Upper lobe of right lung (tissue), 1 donor: ENCODE results near the gene IL16. TPM values are rescaled to one million over a fixed set of nuclear protein-coding genes. Genes with fewer than 3 reads are reported as not detected.

Experiments
- ATAC-seq: fragments of 200-7000 bp; cut with Tn5 transposase; one replicate; pipeline ENCODE4 v1.9.1; 2020; ENCODE audit warnings: mild to moderate bottlenecking, moderate library complexity
- DNase-seq: peaks from one replicate; pipeline ENCODE4 v3.0.0-alpha.2; 2020
- H3K27ac ChIP-seq: fragments of 200-600 bp; one replicate; pipeline ENCODE4 v1.8.0; 2022
- H3K27me3 ChIP-seq: fragments of 200-600 bp; one replicate; pipeline ENCODE4 v1.8.0; 2022; ENCODE audit warnings: mild to moderate bottlenecking
- H3K36me3 ChIP-seq: fragments of 200-600 bp; one replicate; pipeline ENCODE4 v1.8.0; 2022
- H3K4me1 ChIP-seq: fragments of 200-600 bp; one replicate; pipeline ENCODE4 v1.8.0; 2022
- H3K4me3 ChIP-seq: fragments of 200-600 bp; one replicate; pipeline ENCODE4 v1.8.0; 2022; ENCODE audit warnings: mild to moderate bottlenecking
- H3K9me3 ChIP-seq: fragments of 200-600 bp; one replicate; pipeline ENCODE4 v1.8.0; 2022
- CTCF ChIP-seq: fragments of 200-600 bp; IDR thresholded peaks from one replicate; pipeline ENCODE4 v1.8.0; 2022; ENCODE audit warnings: antibody characterized with exemption
- intact Hi-C: fragments of 100-400 bp; cut with DNase I; formaldehyde crosslinking; loops from one replicate; pipeline ENCODE4 v1.11.0; 2022
- total RNA-seq: library from RNA; stranded (reverse); fragmentation: NEBNext Ultra II Directional; extraction: Animal tissue kit (Norgen Biotek cat#: 25700); gene quantifications from one replicate; pipeline ENCODE4 v1.2.1, GENCODE V29; 2021
- donor health status: DM: no; HTN: yes; CAD: no; lungs with severe emphysema.

IL16 gene
- total RNA-seq, 1 donor from 2014 or later: 39.3 TPM

- Histone ChIP-seq H3K9me3 (no peaks in the 10 kb centered on the region), H3K4me1 (no peaks in the 10 kb centered on the region), H3K4me3 (no peak overlapping the region), H3K27ac (no peak overlapping the region), H3K27me3 (no peaks in the 10 kb centered on the region), H3K36me3 (peaks cover 7% of the 10 kb centered on the region)
- DNase-seq (no peak), ATAC-seq (no peak)
- intact Hi-C loops: no loop called here
- TF ChIP-seq CTCF: no peak
Measured at GRCh38 chr15:81277851-81278250, 81.2 kb downstream of the IL16 start.

GRCh38 chr15:81278306-81279029, 81.8 kb downstream of the IL16 start:
- intact Hi-C loops: no loop called here
- ATAC-seq (no peak), DNase-seq (no peak)
- H3K4me1 ChIP-seq: no peaks in the 10 kb centered on the region
- no peak for TF ChIP-seq CTCF
- no peaks in the 10 kb centered on the region for H3K9me3 ChIP-seq
- H3K4me3 ChIP-seq: no peak overlapping the region
- no peak overlapping the region for H3K27ac ChIP-seq
- peaks cover 7% of the 10 kb centered on the region for H3K36me3 ChIP-seq
- no peaks in the 10 kb centered on the region for H3K27me3 ChIP-seq

DNA sequence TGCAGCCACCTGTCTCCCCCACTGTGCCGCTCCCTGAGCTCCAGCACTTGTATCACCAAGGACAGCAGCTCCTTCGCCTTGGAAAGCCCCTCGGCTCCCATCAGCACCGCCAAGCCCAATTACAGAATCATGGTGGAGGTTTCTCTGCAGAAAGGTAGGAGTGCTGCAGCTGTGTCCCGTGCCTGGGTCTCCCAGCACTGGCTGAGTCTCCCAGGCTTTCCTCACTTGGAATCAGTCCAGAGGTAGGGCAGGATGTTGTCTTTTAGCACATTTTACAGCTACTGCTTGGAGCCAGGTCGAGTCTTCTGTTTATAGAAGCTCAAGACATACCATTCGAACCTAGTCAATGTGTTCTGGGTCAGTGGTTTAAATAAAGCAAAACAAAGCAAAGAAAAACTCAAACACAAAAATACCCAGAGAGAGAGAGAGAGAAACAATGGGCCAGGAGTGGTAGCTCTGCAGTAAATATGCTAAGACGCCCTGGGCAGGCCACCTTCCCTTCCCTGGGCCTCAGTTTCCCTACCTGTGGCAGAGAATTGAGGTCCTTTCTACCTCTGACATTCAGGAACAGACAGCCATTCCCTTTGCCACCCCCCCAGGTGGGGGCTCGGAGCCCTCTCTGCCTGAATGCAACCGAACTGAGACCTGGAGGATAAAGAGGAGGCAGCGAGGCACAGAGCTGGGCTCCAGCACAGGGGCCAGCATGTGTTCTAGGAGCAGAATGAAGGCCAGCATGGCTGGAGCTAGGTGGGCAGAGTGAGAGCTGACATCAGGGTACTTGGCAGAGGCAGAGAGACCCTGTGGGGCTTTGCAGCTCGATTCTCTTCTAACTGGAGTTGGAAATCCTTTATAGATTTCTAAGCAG, 83.2 kb downstream of the IL16 start:
- DNase-seq: no peak
- Histone ChIP-seq H3K27ac (no peak overlapping the region), H3K9me3 (no peaks in the 10 kb centered on the region), H3K4me1 (peaks cover under 1% of the 10 kb centered on the region), H3K27me3 (no peaks in the 10 kb centered on the region), H3K36me3 (peaks cover 7% of the 10 kb centered on the region), H3K4me3 (no peak overlapping the region)
- ATAC-seq: no peak
- intact Hi-C loops: no loop called here
- no peak for TF ChIP-seq CTCF

GRCh38 chr15:81280696-81281455, 84.2 kb downstream of the IL16 start:
- Histone ChIP-seq H3K36me3 (peaks cover 7% of the 10 kb centered on the region), H3K4me3 (no peak overlapping the region), H3K27ac (no peak overlapping the region), H3K9me3 (no peaks in the 10 kb centered on the region), H3K27me3 (no peaks in the 10 kb centered on the region), H3K4me1 (peaks cover 5% of the 10 kb centered on the region)
- TF ChIP-seq CTCF: no peak
- ATAC-seq: no peak
- DNase-seq: no peak
- intact Hi-C loops: no loop called here

GRCh38 chr15:81281456-81281735, 84.7 kb downstream of the IL16 start:
- H3K27me3 ChIP-seq: no peaks in the 10 kb centered on the region
- H3K27ac ChIP-seq: no peak overlapping the region
- intact Hi-C loops: no loop called here
- DNase-seq: no peak
- H3K4me3 ChIP-seq: no peak overlapping the region
- peaks cover 10% of the 10 kb centered on the region for H3K36me3 ChIP-seq
- peaks cover 5% of the 10 kb centered on the region for H3K4me1 ChIP-seq
- ATAC-seq: no peak
- no peaks in the 10 kb centered on the region for H3K9me3 ChIP-seq
- no peak for TF ChIP-seq CTCF
